HepG2 (cell line): ENCODE data around the gene MICAL3. TPM values are rescaled to one million over a fixed set of nuclear protein-coding genes. Genes with fewer than 3 reads are reported as not detected.
A peak's percentile ranks its signal among the peaks of the same experiment; 100 is the strongest.

Experiments used
- ATF1 ChIP-seq: IDR thresholded peaks from 2 replicates; pipeline ENCODE4 v1.6.1; 2016; ENCODE audit warnings: mild to moderate bottlenecking, control low read depth
- CCDC6 ChIP-seq: sonication (generic); formaldehyde crosslinking; IDR thresholded peaks from 2 replicates; pipeline ENCODE4 v1.8.1; 2022; ENCODE audit warnings: mild to moderate bottlenecking, missing genetic modification reagents, moderate library complexity
- ETV6 ChIP-seq: sonication (generic); formaldehyde crosslinking; conservative IDR thresholded peaks from 2 replicates; pipeline ENCODE4 v1.4.0; 2020; ENCODE audit warnings: missing genetic modification reagents
- FOXO1 ChIP-seq: sonication (generic); formaldehyde crosslinking; IDR thresholded peaks from 2 replicates; pipeline ENCODE4 v1.4.0; 2020; ENCODE audit warnings: missing genetic modification reagents
- GABPB1 ChIP-seq: IDR thresholded peaks from 2 replicates; pipeline ENCODE4 v1.6.1; 2016; ENCODE audit warnings: mild to moderate bottlenecking, missing genetic modification reagents, moderate library complexity, missing compliant biosample characterization
- HBP1 ChIP-seq: IDR thresholded peaks from 2 replicates; pipeline ENCODE4 v1.6.1; 2016; ENCODE audit warnings: low read depth, control low read depth
- HIVEP1 ChIP-seq: sonication (generic); formaldehyde crosslinking; IDR thresholded peaks from 2 replicates; pipeline ENCODE4 v1.4.0; 2020; ENCODE audit warnings: mild to moderate bottlenecking, missing genetic modification reagents
- HNRNPL ChIP-seq: fragments of 200-400 bp; formaldehyde crosslinking; IDR thresholded peaks from 2 replicates; pipeline ENCODE4 v1.6.1; 2017; ENCODE audit warnings: mild to moderate bottlenecking, low read depth, low read length
- MAZ ChIP-seq, 2 experiments: sonication (generic) in 1 of 2; formaldehyde crosslinking in 1 of 2; IDR thresholded peaks; 2 replicates each; pipeline versions ENCODE4 v1.5.0 to v1.6.1; 2012 to 2020; ENCODE audit warnings: low read depth in 2 of 2, mild to moderate bottlenecking in 2 of 2, borderline replicate concordance in 1 of 2, improper control_type of control experiment in 1 of 2, low read length in 1 of 2, missing genetic modification reagents in 1 of 2, moderate library complexity in 1 of 2
- NONO ChIP-seq, 2 experiments: fragments of 450-650 bp in 1 of 2; sonication (generic) in 1 of 2; formaldehyde crosslinking in 1 of 2; IDR thresholded peaks in 1 of 2; conservative IDR thresholded peaks in 1 of 2; 2 replicates each; pipeline versions ENCODE4 v1.6.1 to v1.8.0; 2017 to 2022; ENCODE audit warnings: mild to moderate bottlenecking in 1 of 2, missing genetic modification reagents in 1 of 2, moderate library complexity in 1 of 2
- SCMH1 ChIP-seq: sonication (generic); formaldehyde crosslinking; IDR thresholded peaks from 2 replicates; pipeline ENCODE4 v1.9.0; 2021; ENCODE audit warnings: missing genetic modification reagents, mild to moderate bottlenecking, borderline replicate concordance
- SNAI1 ChIP-seq: sonication (generic); formaldehyde crosslinking; IDR thresholded peaks from 2 replicates; pipeline ENCODE4 v1.5.0; 2020; ENCODE audit warnings: mild to moderate bottlenecking, missing genetic modification reagents, borderline replicate concordance
- TBX3 ChIP-seq: fragments of 450-650 bp; IDR thresholded peaks from 2 replicates; pipeline ENCODE4 v1.6.1; 2017; ENCODE audit warnings: antibody characterized with exemption, mild to moderate bottlenecking, inconsistent platforms, borderline replicate concordance
- ZNF138 ChIP-seq: sonication (generic); formaldehyde crosslinking; IDR thresholded peaks from 2 replicates; pipeline ENCODE4 v1.5.0; 2020; ENCODE audit warnings: mild to moderate bottlenecking, low read depth, missing genetic modification reagents
- ZNF274 ChIP-seq: sonication (generic); formaldehyde crosslinking; IDR thresholded peaks from 2 replicates; pipeline ENCODE4 v1.5.1; 2020; ENCODE audit warnings: mild to moderate bottlenecking, missing genetic modification reagents
- ZNF34 ChIP-seq: sonication (generic); formaldehyde crosslinking; IDR thresholded peaks from 2 replicates; pipeline ENCODE4 v1.4.0; 2020; ENCODE audit warnings: mild to moderate bottlenecking, missing genetic modification reagents, borderline replicate concordance
- ZNF598 ChIP-seq: sonication (generic); formaldehyde crosslinking; IDR thresholded peaks from 2 replicates; pipeline ENCODE4 v1.5.1; 2020; ENCODE audit warnings: mild to moderate bottlenecking, missing genetic modification reagents, borderline replicate concordance
- ZNF670 ChIP-seq: sonication (generic); formaldehyde crosslinking; IDR thresholded peaks from 2 replicates; pipeline ENCODE4 v1.8.0; 2022; ENCODE audit warnings: mild to moderate bottlenecking, missing genetic modification reagents, borderline replicate concordance
- polyA plus RNA-seq, 8 experiments: library from polyadenylated mRNA; depleted of rRNA in 3 of 8; stranded (reverse) in 7 of 8; unstranded in 1 of 8; fragments of >200 nt; fragmentation: Illumina TruSeq in 4 of 8; extraction: Trizol in 4 of 8; gene quantifications; 2 replicates each; pipeline versions ENCODE4 v1.2.1 to v1.2.3, GENCODE V29; 2011 to 2016; ENCODE audit warnings: low read depth in 4 of 8, missing spikeins in 1 of 8, mixed read lengths in 1 of 8; ENCODE audit not compliant: insufficient read depth in 1 of 8
- total RNA-seq, 5 experiments: library from RNA; depleted of rRNA; stranded (reverse); fragments of >200 nt; fragmentation: Illumina TruSeq; extraction: Trizol; gene quantifications; 2 replicates each; pipeline ENCODE4 v1.2.3, GENCODE V29; 2016; ENCODE audit warnings: low read depth in 1 of 5

Gene MICAL3
- total and polyA plus RNA-seq, 2 of the 13 experiments (the other 11 are each of a cell fraction or from before 2014, with no cell fraction given), result 5.3 to 12.5 TPM

DNA sequence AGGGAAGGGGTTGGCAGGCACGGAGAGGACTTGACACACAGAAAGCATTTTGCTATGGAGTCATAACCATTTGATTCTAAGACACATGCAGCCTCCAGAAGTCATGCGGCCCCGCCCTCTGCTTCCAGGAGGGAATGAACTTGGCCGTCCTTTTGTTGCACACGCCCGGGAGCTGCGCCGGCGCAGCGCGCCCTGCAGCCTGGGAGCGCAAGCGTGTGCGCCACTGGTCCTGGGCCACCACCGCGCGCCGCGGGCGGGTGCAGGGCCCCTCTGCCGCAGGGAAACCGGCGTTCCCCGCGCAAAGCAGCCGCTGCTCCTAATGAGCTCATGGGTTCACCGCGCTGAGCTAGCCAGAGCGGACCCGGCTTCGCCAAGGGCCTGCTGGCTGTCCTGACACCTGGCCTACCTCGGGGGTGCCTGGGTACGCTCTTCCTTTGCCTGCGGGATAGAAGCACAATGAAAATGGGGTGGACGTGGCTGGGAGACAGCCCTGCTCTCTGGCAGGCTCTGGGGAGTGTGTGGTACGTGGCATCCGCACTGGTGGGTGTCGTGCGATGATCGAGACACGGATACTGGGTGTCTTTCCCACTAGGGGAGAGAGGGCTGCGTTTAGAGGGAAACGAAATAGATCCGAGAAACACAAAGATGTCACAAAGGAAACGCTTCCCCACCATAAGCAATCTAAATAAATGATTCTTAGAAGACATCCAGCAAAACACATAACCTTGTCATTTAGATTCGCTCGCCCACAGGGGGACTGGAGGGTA is 669 bp downstream of the MICAL3 start (continued):
- no peak for TF ChIP-seq HBP1 (CRISPR knock-in tag)
- no peak for TF ChIP-seq TBX3
- 0 out of 2 replicates have a peak, but pooled peaks have one; percentile 45 for TF ChIP-seq ZNF598
- no peak for TF ChIP-seq FOXO1 (CRISPR knock-in tag)
- TF ChIP-seq HIVEP1 (CRISPR knock-in tag), result 0 out of 2 replicates have a peak, but pooled peaks have one; percentile 22
- peak; percentile 30; the same call in 1 of the 2 replicates for TF ChIP-seq CCDC6 (CRISPR knock-in tag)
- TF ChIP-seq SCMH1 (CRISPR knock-in tag), result no peak
- TF ChIP-seq SNAI1, result no peak
- no peak for TF ChIP-seq ZNF670 (CRISPR knock-in tag)
- no peak for TF ChIP-seq ATF1 (CRISPR knock-in tag)
- TF ChIP-seq MAZ (IDR thresholded peaks at IDR 0.05; ENCODE audit: borderline replicate concordance, low read depth, low read length), result no peak
- no peak; the same call in 1 of the 2 replicates for TF ChIP-seq MAZ (CRISPR knock-in tag; IDR thresholded peaks at IDR 0.05; ENCODE audit: low read depth)
- no peak for TF ChIP-seq ETV6 (CRISPR knock-in tag)
- peak; percentile 62; the same call in 1 of the 2 replicates for TF ChIP-seq ZNF274 (CRISPR knock-in tag)
- no peak for TF ChIP-seq ZNF138 (CRISPR knock-in tag)
- no peak for TF ChIP-seq ZNF34 (CRISPR knock-in tag)
- 0 out of 2 replicates have a peak, but pooled peaks have one; percentile 19 for TF ChIP-seq HNRNPL
- peak; percentile 13; the same call in 1 of the 2 replicates for TF ChIP-seq GABPB1 (CRISPR knock-in tag)
- no peak for TF ChIP-seq NONO (IDR thresholded peaks at IDR 0.05)
- 0 out of 2 replicates have a peak, but pooled peaks have one; percentile 37 for TF ChIP-seq NONO (CRISPR knock-in tag; conservative IDR thresholded peaks at IDR 0.05)
